ENCODE results near the gene ARHGAP12.

The ARHGAP12 gene

GRCh38 chr10:31963589-31963980 lies 35.0 kb upstream of the ARHGAP12 start:
- Histone ChIP-seq H3K4me3 (ENCODE audit: insufficient read depth, low read length, poor library complexity, severe bottlenecking) (no peak overlapping the region), H3K9ac (ENCODE audit: low read length) (no peak overlapping the region), H4K20me1 (ENCODE audit: low read depth, low read length) (no peaks in the 10 kb centered on the region), H3K36me3 (ENCODE audit: low read length) (no peaks in the 10 kb centered on the region), H3K27me3 (ENCODE audit: low read length) (no peaks in the 10 kb centered on the region), H3F3A (ENCODE audit: insufficient read depth) (no peaks in the 10 kb centered on the region), H3K27ac (ENCODE audit: low read depth, low read length) (no peak overlapping the region), H3K9me2 (replicated peaks; ENCODE audit: insufficient read depth, low read length) (no peaks in the 10 kb centered on the region), H3K79me2 (ENCODE audit: insufficient read depth, low read length) (no peaks in the 10 kb centered on the region), H3K9me3 (ENCODE audit: insufficient read depth, low read length) (no peaks in the 10 kb centered on the region), H3K4me2 (ENCODE audit: low read depth, low read length, poor library complexity, severe bottlenecking) (no peak overlapping the region), H2AFZ (ENCODE audit: low read depth, low read length, severe bottlenecking) (no peak overlapping the region)
- TF ChIP-seq EZH2phosphoT487 (conservative IDR thresholded peaks at IDR 0.05; ENCODE audit: low read length): no peak
- TF ChIP-seq, protein P1, sequence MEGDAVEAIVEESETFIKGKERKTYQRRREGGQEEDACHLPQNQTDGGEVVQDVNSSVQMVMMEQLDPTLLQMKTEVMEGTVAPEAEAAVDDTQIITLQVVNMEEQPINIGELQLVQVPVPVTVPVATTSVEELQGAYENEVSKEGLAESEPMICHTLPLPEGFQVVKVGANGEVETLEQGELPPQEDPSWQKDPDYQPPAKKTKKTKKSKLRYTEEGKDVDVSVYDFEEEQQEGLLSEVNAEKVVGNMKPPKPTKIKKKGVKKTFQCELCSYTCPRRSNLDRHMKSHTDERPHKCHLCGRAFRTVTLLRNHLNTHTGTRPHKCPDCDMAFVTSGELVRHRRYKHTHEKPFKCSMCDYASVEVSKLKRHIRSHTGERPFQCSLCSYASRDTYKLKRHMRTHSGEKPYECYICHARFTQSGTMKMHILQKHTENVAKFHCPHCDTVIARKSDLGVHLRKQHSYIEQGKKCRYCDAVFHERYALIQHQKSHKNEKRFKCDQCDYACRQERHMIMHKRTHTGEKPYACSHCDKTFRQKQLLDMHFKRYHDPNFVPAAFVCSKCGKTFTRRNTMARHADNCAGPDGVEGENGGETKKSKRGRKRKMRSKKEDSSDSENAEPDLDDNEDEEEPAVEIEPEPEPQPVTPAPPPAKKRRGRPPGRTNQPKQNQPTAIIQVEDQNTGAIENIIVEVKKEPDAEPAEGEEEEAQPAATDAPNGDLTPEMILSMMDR (IDR thresholded peaks at IDR 0.05; ENCODE audit: insufficient read depth, low read length, poor library complexity, severe bottlenecking): no peak

GRCh38 chr10:31962826-31963588 lies 34.4 kb upstream of the ARHGAP12 start:
- Histone ChIP-seq H3K9me2 (replicated peaks; ENCODE audit: insufficient read depth, low read length) (no peaks in the 10 kb centered on the region), H3K9me3 (ENCODE audit: insufficient read depth, low read length) (no peaks in the 10 kb centered on the region), H4K20me1 (ENCODE audit: low read depth, low read length) (no peaks in the 10 kb centered on the region), H3K4me2 (ENCODE audit: low read depth, low read length, poor library complexity, severe bottlenecking) (no peak overlapping the region), H2AFZ (ENCODE audit: low read depth, low read length, severe bottlenecking) (no peak overlapping the region), H3K79me2 (ENCODE audit: insufficient read depth, low read length) (no peaks in the 10 kb centered on the region), H3K36me3 (ENCODE audit: low read length) (no peaks in the 10 kb centered on the region), H3K27ac (ENCODE audit: low read depth, low read length) (no peak overlapping the region), H3K27me3 (ENCODE audit: low read length) (no peaks in the 10 kb centered on the region), H3K4me3 (ENCODE audit: insufficient read depth, low read length, poor library complexity, severe bottlenecking) (no peak overlapping the region), H3K9ac (ENCODE audit: low read length) (no peak overlapping the region), H3F3A (ENCODE audit: insufficient read depth) (no peaks in the 10 kb centered on the region)
- TF ChIP-seq EZH2phosphoT487 (conservative IDR thresholded peaks at IDR 0.05; ENCODE audit: low read length): no peak
- TF ChIP-seq, protein P1 (IDR thresholded peaks at IDR 0.05; ENCODE audit: insufficient read depth, low read length, poor library complexity, severe bottlenecking): no peak

DNA sequence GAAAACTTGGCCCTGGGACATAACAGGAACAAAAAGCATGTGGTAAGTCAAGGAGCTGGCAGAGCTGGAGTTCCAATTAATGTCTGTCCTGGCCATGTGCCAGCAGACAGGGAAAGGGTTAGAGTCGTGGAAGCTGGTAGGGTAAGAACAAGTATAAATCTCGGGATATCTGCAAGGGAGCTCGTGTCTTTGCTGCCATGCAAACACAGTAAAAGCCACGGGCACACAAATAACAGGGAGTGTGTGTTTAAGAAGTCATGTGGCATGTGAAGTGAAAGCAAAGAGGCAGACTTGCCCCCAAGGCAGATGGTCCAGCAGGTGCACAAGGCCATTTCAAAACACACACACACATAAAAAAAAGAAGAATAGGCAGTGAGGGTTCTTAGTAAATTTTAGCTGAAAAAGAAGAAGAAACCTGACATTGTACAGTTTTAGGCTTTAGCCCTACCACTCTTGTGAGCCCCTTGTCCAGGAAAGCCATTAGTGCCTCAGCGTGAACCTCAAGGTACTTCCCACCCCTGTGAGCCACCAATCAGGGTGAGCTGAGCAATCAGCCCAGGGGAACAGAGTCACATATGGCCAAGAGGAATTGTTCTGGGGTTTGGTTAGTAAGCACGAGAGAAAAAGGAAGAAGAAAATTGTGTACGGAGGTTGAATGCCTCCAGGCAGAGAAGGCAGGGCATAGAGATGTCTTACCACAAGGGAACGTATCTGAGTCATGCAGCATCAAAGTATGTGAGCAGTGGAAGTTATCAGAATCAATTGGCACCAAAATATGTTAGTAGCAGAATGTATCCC lies 32.8 kb upstream of the ARHGAP12 start:
- H3K27ac ChIP-seq (ENCODE audit: low read depth, low read length): no peak overlapping the region

More for the DNA sequence above, 32.8 kb upstream of the ARHGAP12 start:
- no peaks in the 10 kb centered on the region for H3K36me3 ChIP-seq (ENCODE audit: low read length)
- no peaks in the 10 kb centered on the region for H3F3A ChIP-seq (ENCODE audit: insufficient read depth)
- no peaks in the 10 kb centered on the region for H3K27me3 ChIP-seq (ENCODE audit: low read length)
- H3K79me2 ChIP-seq (ENCODE audit: insufficient read depth, low read length): no peaks in the 10 kb centered on the region
- H3K4me2 ChIP-seq (ENCODE audit: low read depth, low read length, poor library complexity, severe bottlenecking): no peak overlapping the region
- TF ChIP-seq, protein P1 (IDR thresholded peaks at IDR 0.05; ENCODE audit: insufficient read depth, low read length, poor library complexity, severe bottlenecking): no peak
- TF ChIP-seq EZH2phosphoT487 (conservative IDR thresholded peaks at IDR 0.05; ENCODE audit: low read length): no peak
- no peaks in the 10 kb centered on the region for H4K20me1 ChIP-seq (ENCODE audit: low read depth, low read length)
- no peak overlapping the region for H3K4me3 ChIP-seq (ENCODE audit: insufficient read depth, low read length, poor library complexity, severe bottlenecking)
- no peaks in the 10 kb centered on the region for H3K9me3 ChIP-seq (ENCODE audit: insufficient read depth, low read length)
- H2AFZ ChIP-seq (ENCODE audit: low read depth, low read length, severe bottlenecking): no peak overlapping the region
- H3K9me2 ChIP-seq (replicated peaks; ENCODE audit: insufficient read depth, low read length): no peaks in the 10 kb centered on the region
- H3K9ac ChIP-seq (ENCODE audit: low read length): no peak overlapping the region

Data from SU-DHL-6 (cell line).